ENCODE results near the gene NPAT.

The NPAT gene

DNA sequence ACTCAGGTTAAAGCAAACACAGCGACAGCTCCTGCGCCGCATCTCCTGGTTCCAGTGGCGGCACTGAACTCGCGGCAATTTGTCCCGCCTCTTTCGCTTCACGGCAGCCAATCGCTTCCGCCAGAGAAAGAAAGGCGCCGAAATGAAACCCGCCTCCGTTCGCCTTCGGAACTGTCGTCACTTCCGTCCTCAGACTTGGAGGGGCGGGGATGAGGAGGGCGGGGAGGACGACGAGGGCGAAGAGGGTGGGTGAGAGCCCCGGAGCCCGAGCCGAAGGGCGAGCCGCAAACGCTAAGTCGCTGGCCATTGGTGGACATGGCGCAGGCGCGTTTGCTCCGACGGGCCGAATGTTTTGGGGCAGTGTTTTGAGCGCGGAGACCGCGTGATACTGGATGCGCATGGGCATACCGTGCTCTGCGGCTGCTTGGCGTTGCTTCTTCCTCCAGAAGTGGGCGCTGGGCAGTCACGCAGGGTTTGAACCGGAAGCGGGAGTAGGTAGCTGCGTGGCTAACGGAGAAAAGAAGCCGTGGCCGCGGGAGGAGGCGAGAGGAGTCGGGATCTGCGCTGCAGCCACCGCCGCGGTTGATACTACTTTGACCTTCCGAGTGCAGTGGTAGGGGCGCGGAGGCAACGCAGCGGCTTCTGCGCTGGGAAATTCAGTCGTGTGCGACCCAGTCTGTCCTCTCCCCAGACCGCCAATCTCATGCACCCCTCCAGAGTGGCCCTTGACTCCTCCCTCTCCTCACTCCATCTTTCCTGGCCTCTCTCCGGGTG lies at the start of gene NPAT, which contains the start of gene ATM:
TSS of gene NPAT (minus strand) at position 65 of the 774 bp plus-strand sequence. CDS start 102 bp downstream, outside the sequence.
TSS of gene ATM (plus strand) at position 494 of the 774 bp plus-strand sequence. CDS start 4,558 bp downstream, outside the sequence.
- peak; percentile 99 for DNase-seq

DNA sequence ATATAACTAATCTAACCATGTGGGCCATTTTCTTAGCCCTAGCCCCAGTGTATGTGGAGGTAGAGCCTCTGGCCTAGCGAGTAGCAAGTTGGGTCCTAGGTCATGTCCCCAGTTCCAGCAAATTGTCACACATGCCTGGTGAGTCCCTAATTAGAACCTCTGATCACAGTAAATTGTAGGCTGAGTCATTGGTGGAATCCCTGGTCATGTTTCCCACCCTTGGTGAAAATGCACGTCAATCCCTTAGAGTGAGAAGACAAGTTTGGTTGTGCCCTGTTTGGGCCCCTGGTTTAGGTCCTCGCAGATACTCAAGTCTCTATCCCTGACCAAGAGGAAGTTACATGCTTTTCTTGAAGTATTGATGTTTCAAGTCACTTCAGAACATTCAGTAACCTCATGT lies 47.1 kb upstream of the NPAT start:
- DNase-seq: no peak

DNA sequence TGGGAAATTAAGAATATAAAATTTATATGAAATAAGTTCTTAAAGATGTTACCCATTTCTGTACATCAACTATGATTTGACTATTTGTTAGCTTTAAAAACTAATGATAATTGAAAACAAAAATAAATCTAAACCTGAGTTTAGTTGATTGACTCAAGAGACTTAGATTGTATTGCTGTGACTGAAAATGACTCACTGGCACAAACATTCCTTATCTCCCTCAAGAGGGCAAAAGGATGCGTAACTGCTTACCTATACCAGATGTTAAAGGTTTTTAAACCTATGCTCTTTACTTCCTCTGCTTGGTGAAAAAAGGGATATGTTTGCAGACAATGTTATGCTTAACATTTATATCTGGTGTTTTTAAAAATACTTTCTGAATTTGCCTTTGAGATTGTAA lies 30.7 kb upstream of the NPAT start:
- DNase-seq: no peak

DNA sequence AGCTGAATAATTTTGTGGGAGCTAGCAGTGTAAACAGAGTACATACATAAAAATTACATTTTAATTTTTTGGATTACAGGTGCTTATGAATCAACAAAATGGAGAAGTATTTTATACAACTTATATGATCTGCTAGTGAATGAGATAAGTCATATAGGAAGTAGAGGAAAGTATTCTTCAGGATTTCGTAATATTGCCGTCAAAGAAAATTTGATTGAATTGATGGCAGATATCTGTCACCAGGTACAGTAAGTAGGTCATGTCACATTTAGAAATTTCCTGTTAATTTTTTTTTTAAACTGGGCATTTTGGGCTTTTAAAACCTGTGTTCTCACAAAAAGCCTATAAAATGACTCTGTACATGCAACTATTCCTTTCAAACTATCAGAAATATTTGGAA lies 24.4 kb upstream of the NPAT start:
- DNase-seq: no peak

DNA sequence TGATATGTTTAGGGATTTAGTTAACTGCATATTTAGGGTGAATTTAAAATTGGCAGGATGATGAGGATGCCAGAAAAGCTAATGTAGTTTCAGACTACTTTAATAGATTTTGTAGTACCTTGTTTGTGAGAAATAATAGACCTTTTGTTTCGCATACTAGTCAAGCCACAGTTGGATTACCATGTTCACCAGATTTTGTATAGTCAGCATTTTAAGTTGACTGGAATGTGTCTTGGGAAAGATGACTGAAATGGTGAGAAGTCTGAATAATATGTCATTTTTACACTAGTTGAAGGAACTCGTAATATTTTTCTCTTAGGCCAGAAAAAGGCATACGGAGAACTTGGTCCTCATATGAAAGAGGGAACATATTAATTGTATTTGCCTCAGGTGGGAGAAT lies 23.9 kb upstream of the NPAT start:
- no peak for DNase-seq

DNA sequence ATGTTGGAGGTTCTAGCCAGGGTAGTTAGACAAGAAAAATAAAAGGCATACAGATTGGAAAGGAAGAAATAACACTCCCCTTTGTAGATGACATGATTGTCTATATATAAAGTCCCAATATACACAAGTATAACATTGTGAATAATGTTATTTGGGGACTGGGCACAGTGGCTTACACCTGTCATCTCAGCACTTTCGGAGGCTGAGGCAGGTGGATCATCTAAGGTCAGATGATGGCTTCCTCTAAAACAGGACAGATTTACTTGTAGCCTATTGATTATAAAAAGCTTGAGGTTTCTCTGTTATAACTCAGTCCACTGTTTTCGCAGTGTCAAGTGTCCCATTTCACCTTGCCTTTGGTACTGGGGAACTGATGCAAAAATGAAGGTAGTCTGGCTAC lies 20.0 kb upstream of the NPAT start:
- DNase-seq: no peak

DNA sequence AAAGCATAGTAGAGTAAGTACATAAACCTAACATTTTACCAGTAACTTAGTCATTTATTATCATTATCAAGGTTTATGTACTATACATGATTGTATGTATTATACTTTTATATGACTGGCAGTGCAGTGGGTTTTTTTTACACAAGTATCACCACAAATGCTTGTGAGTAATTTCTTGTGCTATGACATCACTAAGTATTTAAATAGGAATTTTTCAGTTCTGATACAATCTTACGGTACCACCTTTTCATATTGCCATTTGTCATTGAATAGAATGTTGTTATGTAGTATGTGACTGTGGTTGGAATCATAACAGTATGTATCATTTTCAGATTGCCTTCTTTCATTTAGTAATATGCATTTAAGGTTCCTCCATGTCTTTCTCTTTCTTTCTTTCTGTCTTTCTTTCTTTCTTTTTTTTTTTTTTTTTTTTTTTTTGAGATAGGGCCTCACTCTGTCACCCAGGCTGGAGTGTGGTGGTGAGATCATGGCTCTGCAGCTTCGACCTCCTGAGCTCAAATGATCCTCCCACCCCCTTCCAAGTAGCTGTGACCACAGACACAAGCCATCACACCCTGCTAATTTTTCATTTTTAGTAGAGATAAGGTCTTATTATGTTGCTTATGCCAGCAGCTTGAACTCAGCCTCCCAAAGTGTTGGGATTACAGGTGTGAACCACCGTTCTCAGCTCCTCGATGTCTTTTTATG lies 19.0 kb upstream of the NPAT start:
- peak; percentile 82 for DNase-seq

DNA sequence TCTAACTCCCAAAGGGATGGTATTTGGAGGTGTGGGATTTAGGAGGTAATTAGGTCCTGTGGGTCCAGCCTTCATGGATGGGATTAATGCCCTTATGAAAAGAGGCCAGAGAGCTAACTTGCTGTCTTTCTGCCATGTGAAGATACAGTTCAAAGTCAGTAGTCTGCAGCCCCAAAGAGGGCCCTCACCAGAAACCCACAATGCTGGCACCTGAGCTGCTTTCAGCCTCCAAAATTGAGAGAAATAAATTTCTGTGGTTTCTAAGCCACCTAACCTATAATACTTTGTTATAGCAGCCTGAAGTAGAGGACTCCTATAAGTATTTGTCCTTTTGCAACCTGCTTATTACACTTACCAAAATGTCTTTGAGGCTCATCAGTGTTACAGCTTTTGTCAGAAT lies 16.6 kb upstream of the NPAT start:
- no peak for DNase-seq

DNA sequence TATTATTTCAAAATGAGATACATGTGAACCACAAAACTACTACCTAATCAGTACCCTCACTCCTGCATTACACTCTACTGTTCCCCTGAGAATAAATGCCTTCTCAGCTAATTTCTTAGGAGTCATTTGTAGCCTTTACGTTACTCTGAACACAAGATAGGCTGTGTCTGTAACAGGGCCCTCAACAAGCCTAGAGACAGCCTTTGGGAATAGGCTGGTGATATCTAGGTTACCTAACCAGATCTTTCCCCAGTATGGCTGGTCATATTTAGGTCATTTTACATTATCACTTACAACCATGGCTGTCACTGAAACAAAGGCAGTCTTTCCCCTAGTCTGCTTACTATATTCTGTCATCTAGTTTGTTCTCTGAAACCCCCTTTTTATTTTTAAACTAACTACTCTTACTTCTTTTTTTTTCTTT lies 14.6 kb upstream of the NPAT start:
- no peak for DNase-seq

DNA sequence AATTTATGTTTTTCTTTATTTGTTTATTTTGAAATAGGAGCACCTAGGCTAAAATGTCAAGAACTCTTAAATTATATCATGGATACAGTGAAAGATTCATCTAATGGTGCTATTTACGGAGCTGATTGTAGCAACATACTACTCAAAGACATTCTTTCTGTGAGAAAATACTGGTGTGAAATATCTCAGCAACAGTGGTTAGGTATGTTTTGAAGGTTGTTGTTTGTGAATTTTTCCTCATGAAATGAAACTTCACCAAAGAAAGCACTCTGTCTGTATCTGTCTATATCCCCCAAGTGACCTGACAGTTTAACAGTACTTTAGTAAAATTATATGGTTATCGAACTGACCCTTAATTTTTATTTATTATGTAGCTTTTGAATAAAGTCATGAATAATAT lies 13.2 kb upstream of the NPAT start:
- DNase-seq: no peak

DNA sequence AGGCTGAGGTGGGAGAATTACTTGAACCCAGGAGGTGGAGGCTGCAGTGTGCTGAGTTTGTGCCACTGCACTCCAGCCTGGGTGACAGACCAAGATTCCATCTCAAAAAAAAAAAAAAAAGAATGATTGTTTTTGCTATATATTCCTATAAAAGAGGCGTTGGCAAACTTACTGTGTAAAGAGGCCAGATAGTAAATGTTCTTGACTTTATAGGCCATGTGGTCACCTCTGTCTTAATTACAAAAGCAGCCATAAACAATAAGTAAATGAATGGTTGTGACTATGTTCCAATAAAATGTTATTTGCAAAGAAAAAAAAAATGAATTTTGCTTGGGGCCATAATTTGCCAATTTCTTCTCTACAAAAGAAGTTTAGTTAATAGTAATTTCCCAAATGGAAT lies 12.8 kb upstream of the NPAT start:
- no peak for DNase-seq

DNA sequence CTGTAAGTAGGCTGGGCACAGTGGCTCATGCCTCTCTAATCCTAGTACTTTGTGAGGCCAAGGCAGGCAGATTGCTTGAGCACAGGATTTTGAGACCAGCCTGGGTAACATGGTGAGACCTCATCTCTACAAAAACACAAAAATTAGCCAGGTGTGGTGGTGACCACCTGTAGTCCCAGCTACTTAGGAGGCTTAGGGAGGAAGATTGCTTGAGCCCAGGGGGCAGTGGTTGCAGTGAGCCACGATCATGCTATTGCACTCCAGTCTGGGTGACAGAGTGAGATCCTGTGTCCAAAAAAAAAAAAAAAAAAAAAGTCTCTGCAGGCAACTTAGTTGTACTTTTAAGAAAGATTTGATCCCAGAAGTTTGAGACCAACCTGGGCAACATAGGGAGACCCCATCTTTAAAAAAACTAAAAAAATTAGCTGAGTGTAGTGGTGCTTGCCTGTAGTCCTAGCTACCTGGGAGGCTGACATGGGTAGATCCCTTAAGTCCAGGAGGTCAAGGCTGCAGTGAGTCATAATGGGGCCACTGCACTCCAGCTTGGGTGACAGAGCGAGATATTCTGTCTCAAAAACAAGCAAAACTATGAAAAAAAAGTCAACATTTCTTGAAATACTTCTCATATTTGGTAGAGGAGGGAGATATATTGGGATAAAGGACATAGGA lies 11.0 kb upstream of the NPAT start:
- no peak for DNase-seq

DNA sequence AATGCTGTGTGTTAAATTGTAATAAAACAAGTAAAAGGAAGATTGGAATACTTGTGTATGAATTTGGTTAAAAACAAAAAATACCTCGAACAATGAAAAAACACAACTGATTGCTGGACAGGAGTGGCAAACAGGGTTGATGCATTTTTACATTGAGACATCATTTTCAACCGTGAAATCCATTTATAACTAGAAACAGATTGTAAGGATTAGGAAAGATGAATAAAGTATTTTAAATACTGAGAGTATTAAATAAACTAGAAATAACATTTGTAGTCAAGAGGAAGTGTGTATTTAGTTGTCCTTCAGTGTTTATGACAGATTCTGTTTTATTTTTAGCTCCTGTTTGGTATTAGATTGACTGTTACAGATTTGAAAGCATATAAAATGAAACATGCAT lies 5.8 kb upstream of the NPAT start:
- DNase-seq: no peak

DNA sequence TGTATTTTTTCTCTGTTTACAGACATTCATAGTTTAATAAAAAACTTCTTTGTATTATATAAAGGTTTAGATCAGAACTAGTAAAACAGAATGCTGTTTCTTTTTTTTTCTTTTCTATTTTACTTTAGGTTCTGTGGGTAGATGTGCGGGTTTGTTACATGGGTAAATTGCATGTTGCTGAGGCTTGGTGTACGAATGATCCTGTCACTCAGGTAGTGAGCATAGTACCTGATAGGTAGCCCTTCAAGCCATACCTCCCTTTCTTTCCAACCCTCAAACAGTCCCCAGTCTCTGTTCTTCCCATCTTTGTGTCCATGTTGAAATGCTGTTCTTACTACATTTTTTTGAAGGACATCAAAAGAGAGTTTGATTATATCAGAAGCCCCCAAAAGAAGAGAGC lies 3.6 kb upstream of the NPAT start:
- no peak for DNase-seq

DNA sequence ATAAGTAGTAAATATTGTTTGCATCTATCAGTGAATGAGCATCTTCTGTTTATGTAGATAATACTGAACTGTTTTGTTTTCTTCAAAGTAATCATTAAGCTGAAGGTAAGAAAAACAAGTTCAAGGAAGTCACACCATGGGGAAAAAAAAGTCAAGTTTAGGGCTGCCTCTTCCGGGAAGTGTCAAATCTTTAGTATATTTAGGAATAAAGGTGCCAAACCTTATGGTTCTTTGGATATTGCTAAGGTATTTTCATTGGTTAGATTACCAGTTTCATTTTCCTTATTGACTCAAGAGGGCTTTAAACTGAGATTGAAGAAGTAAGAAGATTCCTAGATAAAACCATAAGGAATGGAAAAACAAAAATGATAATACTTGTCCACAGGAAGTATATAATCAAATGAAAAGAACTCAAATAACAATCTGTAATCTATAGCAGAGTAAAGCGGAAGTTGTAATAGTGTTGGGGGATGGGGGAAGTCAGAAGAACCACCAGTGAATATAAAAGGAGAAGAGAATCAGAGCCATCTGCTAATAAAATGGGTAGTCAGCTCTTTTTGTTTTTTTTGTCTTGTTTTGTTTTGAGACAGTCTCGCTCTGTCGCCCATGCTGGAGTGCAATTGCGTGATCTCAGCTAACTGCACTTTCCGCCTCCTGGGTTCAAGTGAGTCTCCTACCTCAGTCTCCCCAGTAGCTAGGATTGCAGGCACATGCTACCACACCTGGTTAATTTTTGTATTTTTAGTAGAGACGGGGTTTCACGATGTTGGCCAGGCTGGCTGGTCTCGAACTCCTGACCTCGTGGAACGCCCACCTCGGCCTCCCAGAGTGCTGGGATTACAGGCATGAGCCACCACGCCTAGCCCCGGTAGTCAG lies 2.7 kb upstream of the NPAT start:
- DNase-seq: no peak

DNA sequence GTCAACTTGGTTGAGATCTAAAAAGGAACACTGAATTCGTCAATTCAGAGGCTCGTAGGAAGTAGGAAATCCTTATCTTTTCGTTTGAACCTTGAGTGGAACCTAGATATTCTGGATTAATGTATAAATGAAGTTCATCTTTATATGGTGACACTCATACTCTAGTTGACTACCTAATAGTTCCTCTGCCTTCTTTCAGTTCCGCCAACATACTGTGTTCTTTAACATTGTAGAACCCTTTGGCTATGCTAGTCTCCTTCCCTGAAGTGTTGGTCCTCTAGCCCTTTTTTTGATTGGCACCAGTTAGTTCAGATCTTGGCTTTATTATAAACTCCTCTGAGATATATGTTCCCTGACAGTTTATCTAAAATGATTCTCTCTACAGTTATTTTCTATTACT lies 1.9 kb upstream of the NPAT start:
- DNase-seq: no peak

DNA sequence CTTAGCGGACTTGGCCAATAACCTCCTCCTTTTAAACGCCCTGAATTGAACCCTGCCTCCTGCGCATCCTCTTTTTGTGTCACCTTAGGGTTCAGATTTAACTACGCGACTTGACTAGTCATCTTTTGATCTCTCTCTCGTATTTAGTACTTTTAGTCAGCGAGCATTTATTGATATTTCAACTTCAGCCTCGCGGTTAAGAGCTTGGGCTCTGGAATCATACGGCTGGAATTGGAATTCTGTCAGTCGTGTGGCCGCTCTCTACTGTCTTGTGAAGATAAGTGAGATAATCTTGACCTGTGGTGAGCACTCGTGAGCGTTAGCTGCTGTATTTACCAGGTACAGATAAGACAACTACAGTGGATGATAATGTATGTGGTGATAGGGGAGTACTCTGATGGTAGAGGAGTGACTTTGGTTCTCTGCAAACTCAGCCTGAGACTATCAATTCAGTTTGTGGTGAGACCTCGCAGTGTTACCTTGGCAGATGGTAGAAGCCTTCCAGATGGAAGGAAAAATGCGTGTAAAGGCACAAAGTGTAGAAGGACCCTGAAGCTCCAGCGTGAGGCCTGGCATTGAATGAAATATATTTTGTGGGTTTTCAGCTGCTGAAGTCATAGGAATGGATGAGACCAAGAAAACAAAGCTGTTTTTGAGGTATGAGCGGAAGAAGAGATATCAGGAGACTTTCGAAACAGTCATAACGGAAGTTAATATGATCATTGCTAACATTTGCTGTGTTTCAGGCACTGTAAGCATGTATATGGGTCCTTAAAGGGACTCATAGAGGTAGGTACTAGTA lies 1.1 kb upstream of the NPAT start:
- DNase-seq: peak; percentile 89

DNA sequence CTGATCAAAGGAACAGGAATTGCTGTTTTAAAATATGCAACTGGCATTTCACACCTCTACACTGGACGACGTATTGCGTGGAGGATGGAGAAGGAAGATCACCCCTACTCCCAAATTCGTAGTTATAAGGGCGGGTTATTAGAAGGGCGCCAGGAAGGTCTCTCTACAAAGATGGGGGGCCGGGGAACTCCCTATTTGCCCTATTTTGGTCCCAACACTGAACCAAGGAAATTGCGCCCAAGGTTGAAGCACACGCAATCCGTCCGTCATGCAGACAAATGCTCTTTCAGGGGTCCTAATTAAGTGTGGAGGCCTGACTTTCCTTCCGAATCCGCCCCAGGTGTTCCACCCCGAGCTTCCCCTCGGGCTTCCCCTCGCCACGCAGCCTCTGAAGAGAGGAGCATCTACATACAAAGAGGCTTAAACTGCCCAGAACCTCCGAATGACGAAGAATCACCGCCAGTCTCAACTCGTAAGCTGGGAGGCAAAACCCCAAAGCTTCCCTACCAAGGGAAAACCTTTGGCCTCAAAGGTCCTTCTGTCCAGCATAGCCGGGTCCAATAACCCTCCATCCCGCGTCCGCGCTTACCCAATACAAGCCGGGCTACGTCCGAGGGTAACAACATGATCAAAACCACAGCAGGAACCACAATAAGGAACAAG lies 396 bp downstream of the NPAT start:
- DNase-seq: peak; percentile 24

DNA sequence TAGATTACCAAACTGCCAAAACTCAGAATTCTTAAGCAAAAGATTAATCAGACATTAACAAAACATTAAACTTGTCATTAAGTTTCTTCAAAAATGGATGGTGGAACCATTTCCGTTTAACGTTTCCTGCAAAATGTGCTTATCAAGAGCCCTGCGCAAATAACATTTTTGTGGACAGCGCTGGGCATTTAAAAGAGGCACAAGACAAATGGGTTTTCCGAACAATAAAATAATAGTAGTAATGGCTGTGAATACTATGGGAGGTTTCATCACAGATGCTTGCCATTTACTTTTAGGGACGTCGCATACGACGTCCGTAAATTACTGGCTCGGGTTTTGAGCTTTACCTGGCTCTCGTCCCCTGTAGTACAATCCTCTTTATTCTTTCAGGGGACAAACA lies 1.1 kb downstream of the NPAT start:
- DNase-seq: peak; percentile 46

DNA sequence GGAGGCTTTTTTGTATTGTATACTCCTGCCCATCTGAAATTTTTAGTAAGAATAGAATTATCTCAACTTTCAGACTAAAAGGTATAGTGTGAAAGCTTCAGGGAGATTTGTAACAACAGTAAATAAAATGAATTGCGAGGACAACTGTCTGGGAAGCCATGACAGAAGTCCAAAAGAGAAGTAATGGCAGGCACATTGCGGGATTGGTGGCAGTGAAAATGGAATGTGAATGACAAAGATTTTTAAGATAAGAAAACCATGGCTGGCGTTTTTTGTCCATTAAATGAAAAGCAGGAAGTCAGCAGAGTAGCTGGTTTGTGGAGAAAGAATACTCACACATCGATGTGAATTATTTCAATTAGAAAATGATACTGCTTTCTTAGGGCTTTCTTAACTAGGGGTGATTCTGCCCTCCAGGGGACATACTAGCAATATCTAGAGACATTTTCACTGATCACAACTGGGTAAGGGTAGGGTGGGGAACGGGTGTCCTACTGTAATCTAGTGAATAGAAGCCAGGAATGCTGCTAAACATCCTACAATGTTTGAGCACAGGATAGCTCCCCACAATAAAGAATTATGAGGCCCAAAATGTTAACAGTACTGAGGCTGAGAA lies 1.6 kb downstream of the NPAT start:
- peak; percentile 48 for DNase-seq
